ENCODE data around the gene GOLGB1. TPM values are rescaled to one million over a fixed set of nuclear protein-coding genes. Genes with fewer than 3 reads are reported as not detected.

Gene GOLGB1
- total RNA-seq, 1 experiment from 2014 or later = 31.4 TPM

GRCh38 chr3:121658716-121659435 lies 90.7 kb downstream of the GOLGB1 start:
- Histone ChIP-seq H4K8ac (replicated peaks; ENCODE audit: insufficient read length, low read depth, low read length) (no peak overlapping the region), H3K4me2 (ENCODE audit: insufficient read depth, insufficient read length, low read length) (no peak overlapping the region), H3K23me2 (ENCODE audit: insufficient read length, low read depth, low read length, poor library complexity, severe bottlenecking) (no peaks in the 10 kb centered on the region), H3K23ac (ENCODE audit: insufficient read length, low read depth, low read length) (no peak overlapping the region), H3K27me3 (ENCODE audit: insufficient read depth, low read length) (no peaks in the 10 kb centered on the region), H3K9me3 (ENCODE audit: control insufficient read depth, low read depth, low read length) (no peaks in the 10 kb centered on the region), H3T11ph (ENCODE audit: low read length) (no peak overlapping the region), H3K56ac (ENCODE audit: insufficient read length, low read depth, low read length) (no peak overlapping the region), H2BK5ac (ENCODE audit: insufficient read length, low read length) (no peak overlapping the region), H3K79me2 (ENCODE audit: insufficient read depth, low read length) (no peaks in the 10 kb centered on the region), H3K4ac (ENCODE audit: low read depth, low read length) (no peak overlapping the region), H2BK120ac (ENCODE audit: low read depth, low read length, poor library complexity, severe bottlenecking) (no peak overlapping the region), H2AK5ac (ENCODE audit: insufficient read length, low read length) (no peak overlapping the region), H2BK12ac (ENCODE audit: insufficient read length, low read depth, low read length) (no peak overlapping the region), H4K20me1 (ENCODE audit: control insufficient read depth, insufficient read depth, insufficient read length) (no peaks in the 10 kb centered on the region), H2BK15ac (ENCODE audit: low read depth, low read length) (no peak overlapping the region), H4K91ac (ENCODE audit: insufficient read length, low read depth, low read length) (no peak overlapping the region), H3K79me1 (ENCODE audit: insufficient read depth, low read depth, low read length, poor library complexity, severe bottlenecking) (no peaks in the 10 kb centered on the region), H3K27ac (ENCODE audit: insufficient read length, low read depth, low read length) (no peak overlapping the region), H3K18ac (ENCODE audit: insufficient read length, low read depth, low read length) (no peak overlapping the region), H2AFZ (ENCODE audit: low read length) (no peak overlapping the region), H3K9ac (ENCODE audit: extremely low read depth, insufficient read length, low read length) (no peak overlapping the region), H2BK20ac (ENCODE audit: low read depth, low read length, poor library complexity, severe bottlenecking) (no peak overlapping the region), H4K5ac (ENCODE audit: insufficient read length, low read depth, low read length) (no peak overlapping the region), H3K14ac (ENCODE audit: insufficient read depth, low read length) (no peak overlapping the region; the same call in 1 of the 2 replicates), H3K4me1 (ENCODE audit: insufficient read depth, low read length) (no peaks in the 10 kb centered on the region; the same call in 1 of the 2 replicates)
- WGBS (ENCODE audit: extremely low coverage, insufficient read length, low lambda C conversion rate) = no CpG with 5 or more reads among the region's 6 CpGs
- no peak overlapping the region; a peak in 1 of 7 replicates for H3K27ac Mint-ChIP-seq
- TF ChIP-seq CTCF (conservative IDR thresholded peaks at IDR 0.05) = no peak
- no peaks in the 10 kb centered on the region for H3K9me3 Mint-ChIP-seq
- no peak overlapping the region for H3K4me3 Mint-ChIP-seq
- H3K4me1 Mint-ChIP-seq = peaks cover 11% of the 10 kb centered on the region in 2 experiments
- H3K36me3 Mint-ChIP-seq (ENCODE audit: insufficient read depth in 1 of 3, low read depth in 3 of 3) = peaks cover 2 to 12% (median 4%) of the 10 kb centered on the region in 3 experiments; a peak in 4 of 7 replicates
- H3K27me3 Mint-ChIP-seq (ENCODE audit: low read depth) = no peaks in the 10 kb centered on the region
- DNase-seq = no peak
